Bronchial epithelial cell (primary cell): ENCODE measurements around the gene GALNT14. TPM values are rescaled to one million over a fixed set of nuclear protein-coding genes. Genes with fewer than 3 reads are reported as not detected.
A peak's percentile ranks its signal among the peaks of the same experiment; 100 is the strongest.

ENCODE experiments used
- DNase-seq: peaks from one replicate; pipeline ENCODE4 v3.0.0-alpha.2; 2010; ENCODE audit warnings: low read depth
- FAIRE-seq: peaks from 2 replicates; lab custom pipeline; 2011; peaks lifted over from hg19 to GRCh38; lab: Jason Lieb, UNC
- H3K27me3 ChIP-seq: 2 replicates; pipeline ENCODE4 v1.5.1; 2011; ENCODE audit warnings: low read length; ENCODE audit not compliant: control insufficient read depth, insufficient read depth
- H3K36me3 ChIP-seq: 2 replicates; pipeline ENCODE4 v1.5.1; 2011; ENCODE audit warnings: low read length; ENCODE audit not compliant: control insufficient read depth, insufficient read depth
- H3K4me3 ChIP-seq: 2 replicates; pipeline ENCODE4 v1.5.1; 2011; ENCODE audit warnings: mild to moderate bottlenecking, low read depth, low read length, control low read depth
- total RNA-seq: library from RNA; depleted of rRNA; stranded (reverse); fragments of >200 nt; gene quantifications from 2 replicates; pipeline ENCODE4 v1.2.1, GENCODE V29; 2014
- TF ChIP-seq, protein P1 (sequence below): IDR thresholded peaks from 2 replicates; pipeline ENCODE4 v1.5.1; 2011; ENCODE audit warnings: mild to moderate bottlenecking, moderate library complexity, low read length, control low read depth, inconsistent platforms; ENCODE audit not compliant: insufficient read depth, severe bottlenecking

Gene GALNT14
- total RNA-seq, 1 donor from 2014 or later = 12.4 TPM

DNA sequence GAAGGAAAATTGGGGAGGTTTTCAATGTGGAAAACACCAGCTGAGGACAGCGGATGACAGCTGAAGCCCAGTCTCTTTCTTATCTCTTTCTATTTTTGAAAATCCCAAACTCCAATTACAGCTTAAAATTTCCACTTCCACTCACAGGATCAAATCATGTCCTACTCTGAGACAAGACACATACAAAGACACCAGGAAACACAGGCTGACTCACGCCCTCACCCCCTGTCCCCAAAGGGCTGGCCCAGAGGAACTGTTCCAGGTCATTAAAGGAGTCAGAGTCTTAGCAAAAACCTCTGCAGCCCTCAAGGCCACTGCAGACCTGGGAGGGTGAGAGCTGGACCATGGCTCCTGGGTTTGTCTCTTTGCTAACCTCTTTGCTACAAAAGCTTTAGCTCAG lies 187.9 kb downstream of the GALNT14 start:
- no peaks in the 10 kb centered on the region for H3K27me3 ChIP-seq
- no peaks in the 10 kb centered on the region for H3K36me3 ChIP-seq
- no peak overlapping the region for H3K4me3 ChIP-seq
- TF ChIP-seq, protein P1, sequence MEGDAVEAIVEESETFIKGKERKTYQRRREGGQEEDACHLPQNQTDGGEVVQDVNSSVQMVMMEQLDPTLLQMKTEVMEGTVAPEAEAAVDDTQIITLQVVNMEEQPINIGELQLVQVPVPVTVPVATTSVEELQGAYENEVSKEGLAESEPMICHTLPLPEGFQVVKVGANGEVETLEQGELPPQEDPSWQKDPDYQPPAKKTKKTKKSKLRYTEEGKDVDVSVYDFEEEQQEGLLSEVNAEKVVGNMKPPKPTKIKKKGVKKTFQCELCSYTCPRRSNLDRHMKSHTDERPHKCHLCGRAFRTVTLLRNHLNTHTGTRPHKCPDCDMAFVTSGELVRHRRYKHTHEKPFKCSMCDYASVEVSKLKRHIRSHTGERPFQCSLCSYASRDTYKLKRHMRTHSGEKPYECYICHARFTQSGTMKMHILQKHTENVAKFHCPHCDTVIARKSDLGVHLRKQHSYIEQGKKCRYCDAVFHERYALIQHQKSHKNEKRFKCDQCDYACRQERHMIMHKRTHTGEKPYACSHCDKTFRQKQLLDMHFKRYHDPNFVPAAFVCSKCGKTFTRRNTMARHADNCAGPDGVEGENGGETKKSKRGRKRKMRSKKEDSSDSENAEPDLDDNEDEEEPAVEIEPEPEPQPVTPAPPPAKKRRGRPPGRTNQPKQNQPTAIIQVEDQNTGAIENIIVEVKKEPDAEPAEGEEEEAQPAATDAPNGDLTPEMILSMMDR = no peak
- DNase-seq (no peak), FAIRE-seq (no peak)

DNA sequence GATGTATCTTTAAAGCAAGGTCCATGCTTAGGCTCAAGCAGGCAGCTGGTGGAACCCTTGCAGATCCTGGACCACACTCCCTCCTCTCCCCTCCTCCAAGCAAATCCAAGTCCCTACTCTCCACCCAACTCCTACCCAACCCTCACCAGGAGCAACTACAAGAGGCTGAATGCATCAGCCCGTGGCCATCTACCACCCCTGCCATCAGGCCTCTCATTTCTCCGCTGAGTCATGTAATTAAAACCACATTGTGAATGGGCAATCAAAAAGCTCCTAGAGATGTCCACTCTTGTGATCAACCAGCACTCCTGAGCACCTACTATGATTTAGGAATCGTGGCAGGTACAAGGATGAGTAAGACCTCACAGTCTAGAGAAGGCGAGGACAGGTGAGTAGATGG lies 188.8 kb downstream of the GALNT14 start:
- Histone ChIP-seq H3K36me3 (no peaks in the 10 kb centered on the region), H3K4me3 (no peak overlapping the region), H3K27me3 (no peaks in the 10 kb centered on the region)
- no peak for DNase-seq
- FAIRE-seq = no peak
- TF ChIP-seq, protein P1 = no peak

DNA sequence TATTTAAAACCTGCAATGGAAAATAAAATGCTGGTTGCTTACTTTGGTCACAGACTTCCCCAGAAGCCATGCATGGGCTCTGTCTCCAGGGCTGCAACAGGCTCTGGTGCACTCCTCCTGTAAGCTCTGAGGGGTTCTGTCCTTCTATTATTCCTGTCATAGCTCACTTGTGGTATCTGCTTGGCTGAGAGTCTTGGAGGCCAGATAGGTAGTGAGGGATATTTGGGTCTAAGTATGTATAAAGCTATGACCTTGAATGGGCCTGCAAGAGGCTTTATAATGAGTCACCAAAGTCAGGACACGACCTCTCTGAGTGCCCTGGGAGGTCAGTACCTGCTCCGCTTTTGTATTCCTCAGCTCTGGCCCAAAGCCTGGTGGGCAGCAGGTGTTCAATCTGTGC lies 189.4 kb downstream of the GALNT14 start:
- H3K27me3 ChIP-seq = no peaks in the 10 kb centered on the region
- DNase-seq (no peak), FAIRE-seq (no peak)

DNA sequence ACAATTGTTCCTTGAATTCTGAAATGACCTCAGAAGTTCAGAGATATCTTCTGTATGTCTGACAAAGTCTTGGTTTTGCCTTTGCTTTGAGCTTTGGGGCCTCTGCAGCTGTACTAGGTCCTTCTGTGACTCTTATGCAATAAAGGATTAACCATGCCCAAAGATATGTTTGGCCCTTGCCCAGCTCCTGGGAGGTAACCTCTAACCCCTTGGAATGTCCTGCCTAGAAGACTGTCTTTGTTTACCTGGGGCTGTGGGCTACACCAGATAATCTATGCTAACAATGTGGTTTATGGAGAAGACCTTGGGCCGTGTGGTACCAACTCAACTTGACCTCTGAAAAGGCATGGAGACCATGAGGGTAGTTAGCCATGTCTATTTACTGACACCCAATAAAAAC lies 190.1 kb downstream of the GALNT14 start:
- TF ChIP-seq, protein P1 = no peak
- FAIRE-seq (no peak), DNase-seq (no peak)
- no peaks in the 10 kb centered on the region for H3K27me3 ChIP-seq
- no peak overlapping the region for H3K4me3 ChIP-seq
- H3K36me3 ChIP-seq = no peaks in the 10 kb centered on the region

More for the DNA sequence above, 189.4 kb downstream of the GALNT14 start:
- Histone ChIP-seq H3K36me3 (no peaks in the 10 kb centered on the region), H3K4me3 (no peak overlapping the region)
- TF ChIP-seq, protein P1 = no peak

DNA sequence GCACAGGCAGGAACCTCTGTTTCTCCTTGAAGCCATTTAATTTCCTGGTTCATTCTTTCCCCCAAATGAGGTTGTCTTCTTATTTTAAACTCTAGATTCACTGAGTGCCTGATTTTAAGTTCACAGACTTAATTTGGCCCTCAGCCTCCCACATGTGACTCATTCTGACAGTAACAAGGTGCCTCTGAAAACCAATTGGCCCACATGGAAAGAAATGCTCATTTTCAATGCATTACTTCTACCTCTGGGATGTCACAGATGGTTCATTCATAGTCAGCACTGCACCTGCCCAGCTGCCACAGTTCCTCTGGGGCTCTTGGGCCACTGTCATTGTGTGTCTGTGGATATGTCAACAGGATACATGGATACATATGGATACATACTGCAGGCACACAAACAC lies 190.6 kb downstream of the GALNT14 start:
- Histone ChIP-seq H3K36me3 (no peaks in the 10 kb centered on the region), H3K27me3 (no peaks in the 10 kb centered on the region), H3K4me3 (no peak overlapping the region)
- peak; percentile 55 for FAIRE-seq
- TF ChIP-seq, protein P1 = no peak
- DNase-seq = no peak

DNA sequence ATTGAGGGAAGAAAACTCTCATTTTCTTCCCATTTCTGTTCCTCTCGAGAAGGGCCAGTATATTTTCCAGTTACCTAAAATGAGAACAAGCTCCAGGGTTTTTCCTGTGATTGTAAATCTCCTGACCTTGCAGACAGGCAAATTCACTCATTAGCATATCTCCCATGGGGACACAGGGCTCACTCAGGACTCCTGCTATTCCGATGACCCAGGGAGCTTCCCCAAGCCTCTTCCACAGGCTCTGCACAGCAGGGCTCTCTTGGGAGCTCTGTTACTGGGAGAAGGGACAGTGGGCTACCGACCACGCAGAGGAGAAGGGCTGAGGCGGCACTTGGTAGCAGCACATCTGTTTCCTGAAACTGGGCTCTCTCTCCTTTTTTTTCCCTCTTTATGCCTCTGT lies 195.8 kb downstream of the GALNT14 start:
- FAIRE-seq = no peak
- Histone ChIP-seq H3K27me3 (no peaks in the 10 kb centered on the region), H3K36me3 (no peaks in the 10 kb centered on the region), H3K4me3 (no peak overlapping the region)
- DNase-seq = no peak
- TF ChIP-seq, protein P1 = no peak
